ENCODE data around the gene LPIN1.

GRCh38 chr2:11833601-11834000, 87.2 kb downstream of the LPIN1 start:
- TF ChIP-seq GATA3 (IDR thresholded peaks at IDR 0.05; ENCODE audit: low read depth, low read length) = no peak
- TF ChIP-seq GATA2 (IDR thresholded peaks at IDR 0.05; ENCODE audit: low read depth, low read length) = no peak

All from SH-SY5Y (cell line).